GM19043 (cell line): Measurements from ENCODE around the gene HSD3B2.
"Not testable (repeated sequence)": the region's sequence is repeated elsewhere in the genome, so short reads cannot be mapped to it uniquely, and the experiment has no call there.

Source experiments
- ATAC-seq: cut with Tn5 transposase; IDR thresholded peaks from one replicate; pipeline ENCODE4 v1.9.1; 2021; ENCODE audit warnings: low read depth; ENCODE audit not compliant: unreplicated experiment

Gene HSD3B2

GRCh38 chr1:119414950-119415349 is at the start of gene HSD3B2:
Gene HSD3B2, plus strand, starts transcription at chr1:119415150. Its CDS starts 270 bp downstream, at chr1:119415420.
- no peak for ATAC-seq

- peak; percentile 64 for ATAC-seq
Measured at GRCh38 chr1:119366424-119366823, 48.5 kb upstream of the HSD3B2 start.

GRCh38 chr1:119367432-119368124 is 47.4 kb upstream of the HSD3B2 start:
- no peak for ATAC-seq

GRCh38 chr1:119368554-119368953 is 46.4 kb upstream of the HSD3B2 start, which contains the start of gene HAO2:
Gene HAO2, plus strand, starts transcription at chr1:119368785. Its CDS starts 12,301 bp downstream, at chr1:119381086.
- no peak for ATAC-seq

GRCh38 chr1:119370748-119371147 is 44.2 kb upstream of the HSD3B2 start:
- no peak for ATAC-seq

DNA sequence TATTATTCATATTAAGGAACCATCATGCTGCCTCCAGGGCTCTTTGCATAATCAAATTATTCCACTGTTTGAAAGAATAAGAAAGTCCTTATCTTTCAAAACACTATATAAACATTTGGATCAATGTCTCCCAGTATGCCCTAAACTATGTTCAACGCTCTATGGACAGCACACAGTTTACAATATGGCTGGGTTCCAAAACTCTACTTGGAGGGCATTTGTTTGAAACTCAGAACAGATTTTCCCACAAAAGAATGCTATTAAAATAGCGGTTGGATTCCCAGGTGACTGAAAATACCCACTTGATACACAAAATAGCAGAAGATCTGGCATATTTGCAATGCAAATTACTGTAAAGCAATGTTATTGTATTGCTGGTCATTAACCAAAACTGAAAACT is 43.1 kb upstream of the HSD3B2 start:
- no peak for ATAC-seq

DNA sequence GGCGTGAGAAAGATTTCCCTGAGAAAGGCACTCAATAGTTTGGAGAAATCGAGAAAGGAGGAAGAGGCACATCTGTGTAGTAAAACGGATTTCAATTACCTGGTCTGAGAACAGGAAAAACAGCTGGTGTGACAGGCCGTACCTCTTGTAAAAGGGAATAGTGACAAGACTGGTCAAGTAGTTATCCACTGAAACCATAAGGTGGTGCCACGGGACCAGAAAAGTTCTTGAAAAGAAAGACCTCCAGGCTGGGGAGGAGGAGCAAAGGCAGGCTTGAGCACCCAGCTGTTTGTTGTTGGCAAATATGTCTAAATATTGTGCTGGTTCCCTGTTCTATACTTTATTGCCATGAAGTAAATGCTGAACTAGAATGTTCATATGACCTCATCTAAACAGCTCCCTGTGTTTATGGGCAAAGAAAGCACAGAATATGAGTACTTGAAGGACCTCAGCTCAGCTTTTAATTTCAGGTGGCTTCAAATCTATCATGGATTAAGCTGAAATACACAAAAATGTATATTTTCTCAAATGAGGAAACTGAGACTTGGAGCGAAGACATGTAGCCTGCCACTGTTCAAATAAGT is 42.4 kb upstream of the HSD3B2 start:
- ATAC-seq = peak; percentile 57

DNA sequence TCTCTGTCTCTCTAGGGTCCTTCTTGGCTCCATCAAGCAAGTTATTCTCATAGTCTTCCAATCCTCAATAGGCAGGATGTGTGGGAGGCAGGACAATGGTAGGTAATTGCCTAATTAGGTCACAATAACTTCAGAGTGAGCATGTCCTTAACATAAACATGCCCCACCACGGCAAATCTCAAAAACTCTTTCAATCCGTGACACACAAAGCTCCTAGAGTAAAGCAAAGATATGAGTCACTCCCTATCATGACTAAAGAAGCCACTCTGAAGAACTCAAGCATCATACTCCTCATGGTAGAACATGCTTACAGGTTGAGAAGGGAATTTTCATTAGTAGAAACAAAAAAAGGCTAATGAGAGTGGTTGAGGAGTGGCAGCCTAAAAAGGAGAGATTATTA is 41.5 kb upstream of the HSD3B2 start:
- no peak for ATAC-seq

- no peak for ATAC-seq
Measured at GRCh38 chr1:119374208-119374874, 40.6 kb upstream of the HSD3B2 start.

DNA sequence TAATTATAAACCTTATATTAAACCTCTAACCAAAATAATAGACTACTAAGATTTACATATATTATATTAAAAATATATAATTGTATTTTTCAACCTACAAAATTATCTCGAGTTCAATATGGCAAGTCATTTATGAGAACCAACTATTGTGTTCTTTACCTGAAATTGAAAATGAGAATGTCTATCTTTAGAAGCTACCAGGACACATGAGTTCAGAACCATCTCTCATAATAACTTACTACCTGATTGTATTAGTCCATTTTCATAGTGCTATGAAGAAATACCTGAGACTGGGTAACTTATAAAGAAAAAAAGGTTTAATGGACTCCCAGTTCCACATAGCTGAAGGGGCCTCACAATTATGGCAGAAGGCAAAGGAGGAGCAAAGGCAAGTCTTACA is 39.6 kb upstream of the HSD3B2 start:
- no peak for ATAC-seq

DNA sequence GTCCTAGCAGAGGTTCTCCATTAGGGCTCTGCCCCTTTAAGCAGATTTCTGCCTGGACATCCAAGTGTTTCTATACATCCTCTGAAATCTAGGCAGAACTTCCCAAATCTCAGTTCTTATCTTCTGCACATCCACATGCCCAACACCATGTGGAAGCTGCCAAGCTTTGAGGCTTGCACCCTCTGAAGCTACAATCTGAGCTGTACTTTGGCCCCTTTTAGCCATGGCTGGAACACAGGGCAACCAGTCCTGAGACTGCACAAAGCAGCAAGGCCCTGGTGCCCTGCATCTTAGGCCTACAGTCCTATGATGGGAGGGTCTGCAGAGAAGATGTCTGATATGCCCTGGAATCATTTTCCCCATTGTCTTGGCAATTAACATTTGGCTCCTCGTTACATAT is 38.4 kb upstream of the HSD3B2 start:
- ATAC-seq = no peak

DNA sequence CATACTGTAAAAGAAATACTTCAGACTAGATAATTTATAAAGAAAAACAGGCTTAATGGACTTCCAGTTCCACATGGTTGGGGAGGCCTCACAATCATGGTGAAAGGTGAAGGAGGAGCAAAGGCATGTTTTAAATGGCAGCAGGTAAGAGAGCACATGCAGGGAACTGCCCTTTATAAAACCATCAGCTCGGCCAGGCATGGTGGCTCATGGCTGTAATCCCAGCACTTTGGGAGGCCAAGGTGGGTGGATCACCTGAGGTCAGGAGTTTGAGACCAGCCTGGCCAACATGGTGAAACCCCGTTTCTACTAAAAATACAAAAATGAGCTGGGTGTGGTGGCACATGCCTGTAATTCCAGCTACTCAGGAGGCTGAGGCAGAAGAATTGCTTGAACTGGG is 37.4 kb upstream of the HSD3B2 start:
- ATAC-seq = not testable (repeated sequence)

- ATAC-seq = no peak
Measured at GRCh38 chr1:119379117-119379516, 35.8 kb upstream of the HSD3B2 start.

DNA sequence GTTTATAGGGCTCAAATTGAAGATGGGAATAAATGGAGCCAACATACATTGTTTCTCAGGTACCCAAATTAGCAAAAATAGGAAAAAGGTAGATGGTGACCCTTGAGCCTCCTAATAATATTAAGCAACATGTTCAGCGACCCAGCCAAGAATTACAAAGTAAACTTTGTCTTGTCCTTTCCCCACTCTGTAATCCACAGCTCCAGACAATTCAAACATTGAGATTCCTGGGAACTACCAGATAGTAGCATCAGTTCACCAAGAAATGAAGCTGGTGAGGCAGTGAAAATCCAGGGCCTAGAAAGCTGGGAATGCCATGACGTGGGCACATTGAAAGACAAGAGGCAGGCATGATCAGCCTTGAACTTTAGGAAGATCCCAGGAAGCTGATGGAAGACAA is 34.6 kb upstream of the HSD3B2 start:
- no peak for ATAC-seq

DNA sequence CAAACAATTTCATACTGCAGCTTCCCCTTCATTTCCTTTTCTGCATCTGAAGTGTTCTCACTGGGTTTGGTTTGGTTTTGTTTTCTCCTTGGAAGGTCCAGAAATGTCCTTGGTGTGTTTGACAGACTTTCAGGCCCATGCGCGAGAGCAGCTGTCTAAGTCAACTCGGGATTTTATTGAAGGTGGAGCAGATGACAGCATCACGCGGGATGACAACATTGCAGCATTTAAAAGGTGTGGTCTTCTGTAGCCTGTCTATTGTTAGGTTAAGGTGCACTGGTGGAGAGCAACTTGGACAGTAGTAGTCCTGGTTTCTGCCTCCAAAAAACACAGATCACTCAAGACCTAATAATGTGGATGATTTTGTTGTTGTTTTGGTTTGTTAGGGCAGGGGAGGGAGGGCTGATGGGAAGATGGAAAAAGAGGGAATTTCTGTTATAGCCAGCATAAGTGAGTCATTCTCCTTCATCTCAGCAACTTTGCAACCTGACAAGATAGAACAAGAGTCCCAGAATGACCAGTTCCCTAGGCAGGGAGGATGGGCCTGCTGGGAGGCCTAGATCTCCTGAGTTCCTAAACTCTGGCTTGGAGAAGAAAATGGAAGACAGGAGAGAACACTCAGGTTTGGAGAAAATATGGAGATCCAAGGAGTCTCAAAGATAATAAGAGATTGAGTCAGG is 33.8 kb upstream of the HSD3B2 start:
- ATAC-seq = no peak

DNA sequence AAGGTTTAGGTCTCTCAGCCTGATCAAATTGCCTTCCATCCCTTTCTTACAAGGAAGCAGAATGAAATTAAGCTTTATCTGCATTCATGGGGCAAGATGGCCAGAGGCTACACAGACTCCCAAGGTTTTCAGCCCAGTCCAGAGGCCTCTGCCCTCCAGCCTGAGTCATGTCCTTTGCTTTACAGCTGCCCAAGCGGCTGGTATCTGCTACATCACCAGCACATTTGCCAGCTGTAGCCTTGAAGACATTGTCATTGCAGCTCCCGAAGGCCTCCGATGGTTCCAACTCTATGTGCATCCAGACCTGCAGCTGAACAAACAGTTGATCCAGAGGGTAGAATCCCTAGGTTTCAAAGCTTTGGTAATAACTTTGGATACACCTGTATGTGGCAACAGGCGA is 30.4 kb upstream of the HSD3B2 start:
- no peak for ATAC-seq

GRCh38 chr1:119385650-119386049 is 29.3 kb upstream of the HSD3B2 start:
- ATAC-seq = no peak

- no peak for ATAC-seq
Measured at GRCh38 chr1:119387858-119388257, 27.1 kb upstream of the HSD3B2 start.

GRCh38 chr1:119388450-119388849 is 26.5 kb upstream of the HSD3B2 start:
- ATAC-seq = no peak

- no peak for ATAC-seq
Measured at GRCh38 chr1:119390526-119390925, 24.4 kb upstream of the HSD3B2 start.

GRCh38 chr1:119391749-119392148 is 23.2 kb upstream of the HSD3B2 start:
- ATAC-seq = no peak
